Epithelial cell of esophagus (primary cell): ENCODE measurements around the gene PRPSAP2.
A peak's percentile ranks its signal among the peaks of the same experiment; 100 is the strongest.
"Not testable (repeated sequence)": the region's sequence is repeated elsewhere in the genome, so short reads cannot be mapped to it uniquely, and the experiment has no call there.

ENCODE experiments used
- DNase-seq: peaks from one replicate; pipeline ENCODE4 v3.0.0; 2010; ENCODE audit warnings: low read depth
- H3K4me3 ChIP-seq: 2 replicates; pipeline ENCODE4 v1.5.1; 2011; ENCODE audit warnings: mild to moderate bottlenecking, low read length, control low read depth
- TF ChIP-seq, protein P1 (sequence below): IDR thresholded peaks from 2 replicates; pipeline ENCODE4 v1.5.1; 2011; ENCODE audit warnings: low read depth, mild to moderate bottlenecking, low read length, control low read depth, inconsistent platforms; ENCODE audit not compliant: insufficient read depth; ENCODE audit errors: missing control alignments

PRPSAP2 gene

DNA sequence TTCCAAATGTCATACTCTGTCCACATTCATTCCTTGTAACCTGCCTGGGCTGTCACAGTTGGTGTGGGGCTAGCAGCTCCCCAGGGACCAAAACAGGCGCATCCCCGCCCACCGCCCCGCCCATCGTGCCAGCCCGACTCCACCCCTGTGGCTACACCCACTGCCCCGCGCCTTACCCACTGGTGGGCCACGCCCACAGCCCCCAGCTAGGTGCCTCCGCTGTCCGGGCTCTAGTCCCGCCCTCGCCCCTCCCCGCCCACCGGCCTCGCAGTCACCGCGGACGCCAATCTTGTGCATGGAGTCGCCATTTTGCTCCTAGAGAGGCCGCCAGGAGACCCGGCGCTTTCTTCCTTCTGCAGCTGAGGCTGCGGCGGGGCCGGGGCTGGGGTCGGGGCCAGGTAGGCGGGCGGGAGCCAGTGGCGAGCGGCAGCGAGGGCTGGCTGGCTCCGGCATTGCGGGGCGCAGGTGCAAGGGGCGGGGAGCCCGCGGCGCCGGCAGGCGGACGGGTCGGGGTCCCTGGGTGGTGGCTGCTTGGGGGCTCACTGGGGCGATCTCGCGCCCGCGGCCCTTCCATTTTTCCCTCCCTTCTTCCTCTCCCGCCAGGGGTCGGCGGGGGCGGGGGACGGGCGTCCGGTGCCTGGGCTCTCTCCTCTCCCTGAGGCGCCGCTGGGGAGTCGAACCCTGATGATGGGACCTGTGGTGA lies at the start of gene PRPSAP2:
PRPSAP2 (plus strand) TSS at position 268 of the 703 bp plus-strand sequence. CDS start 7,703 bp downstream, outside the sequence.
- peak; percentile 97 for DNase-seq
- TF ChIP-seq, protein P1, sequence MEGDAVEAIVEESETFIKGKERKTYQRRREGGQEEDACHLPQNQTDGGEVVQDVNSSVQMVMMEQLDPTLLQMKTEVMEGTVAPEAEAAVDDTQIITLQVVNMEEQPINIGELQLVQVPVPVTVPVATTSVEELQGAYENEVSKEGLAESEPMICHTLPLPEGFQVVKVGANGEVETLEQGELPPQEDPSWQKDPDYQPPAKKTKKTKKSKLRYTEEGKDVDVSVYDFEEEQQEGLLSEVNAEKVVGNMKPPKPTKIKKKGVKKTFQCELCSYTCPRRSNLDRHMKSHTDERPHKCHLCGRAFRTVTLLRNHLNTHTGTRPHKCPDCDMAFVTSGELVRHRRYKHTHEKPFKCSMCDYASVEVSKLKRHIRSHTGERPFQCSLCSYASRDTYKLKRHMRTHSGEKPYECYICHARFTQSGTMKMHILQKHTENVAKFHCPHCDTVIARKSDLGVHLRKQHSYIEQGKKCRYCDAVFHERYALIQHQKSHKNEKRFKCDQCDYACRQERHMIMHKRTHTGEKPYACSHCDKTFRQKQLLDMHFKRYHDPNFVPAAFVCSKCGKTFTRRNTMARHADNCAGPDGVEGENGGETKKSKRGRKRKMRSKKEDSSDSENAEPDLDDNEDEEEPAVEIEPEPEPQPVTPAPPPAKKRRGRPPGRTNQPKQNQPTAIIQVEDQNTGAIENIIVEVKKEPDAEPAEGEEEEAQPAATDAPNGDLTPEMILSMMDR, result no peak
- H3K4me3 ChIP-seq, result peak within 1 kb of the TSS; percentile 47

- H3K4me3 ChIP-seq, DNase-seq: not testable (repeated sequence)
These were observed 42.0 kb upstream of the PRPSAP2 start for GRCh38 chr17:18815924-18816323.

DNA sequence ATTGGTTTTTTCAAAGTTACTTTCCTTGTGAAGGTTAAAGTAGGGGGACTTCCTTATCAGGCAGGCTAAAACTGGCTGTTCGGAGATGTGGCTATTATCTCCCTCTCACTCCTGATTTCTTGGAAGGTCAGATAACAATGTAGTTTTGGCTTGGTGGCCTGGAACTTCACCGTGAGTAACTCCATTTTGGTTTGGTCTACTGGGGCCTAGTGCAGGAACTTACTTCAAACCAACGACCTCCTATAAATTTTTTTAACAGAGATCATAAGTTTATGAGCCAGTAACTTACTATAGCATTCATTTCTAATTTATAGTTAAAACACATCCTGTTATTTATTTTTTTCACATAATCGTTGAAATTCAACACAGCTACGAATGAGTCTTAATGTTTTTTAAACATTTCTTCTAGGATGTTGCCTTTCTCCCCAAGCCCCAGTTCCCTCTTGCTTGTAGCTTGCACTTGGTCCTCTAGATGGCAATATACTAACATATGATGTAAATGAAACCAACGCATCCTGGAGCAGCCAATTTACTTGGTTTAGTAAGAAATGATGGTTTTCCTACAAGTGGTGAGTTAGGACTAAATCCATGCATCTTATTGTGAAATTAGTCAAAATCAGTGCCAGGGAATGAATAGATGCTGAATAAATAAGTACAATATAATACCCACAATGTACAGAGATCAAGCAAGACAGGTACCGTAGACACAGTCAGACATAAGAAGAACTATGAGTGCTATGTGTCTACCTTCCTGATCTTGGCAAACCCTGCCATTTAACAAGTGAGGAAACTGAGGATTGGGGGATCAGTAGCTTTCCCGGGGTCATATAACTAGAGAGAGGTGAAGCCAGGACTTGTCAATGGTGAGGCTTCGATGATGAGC lies 41.2 kb upstream of the PRPSAP2 start:
- H3K4me3 ChIP-seq, result not testable (repeated sequence)
- TF ChIP-seq, protein P1, result peak; percentile 57
- peak; percentile 69 for DNase-seq

GRCh38 chr17:18821430-18821829 lies 36.5 kb upstream of the PRPSAP2 start:
- H3K4me3 ChIP-seq, DNase-seq: not testable (repeated sequence)

- DNase-seq, result not testable (repeated sequence)
These were observed 30.3 kb upstream of the PRPSAP2 start for GRCh38 chr17:18827613-18828012.

GRCh38 chr17:18848501-18848900 lies 9.4 kb upstream of the PRPSAP2 start:
- TF ChIP-seq, protein P1, result no peak
- H3K4me3 ChIP-seq, result no peak overlapping the region
- DNase-seq, result no peak

More at GRCh38 chr17:18827613-18828012, 30.3 kb upstream of the PRPSAP2 start:
- H3K4me3 ChIP-seq, result not testable (repeated sequence)

GRCh38 chr17:18850679-18851078 lies 7.3 kb upstream of the PRPSAP2 start:
- DNase-seq, result peak; percentile 19
- TF ChIP-seq, protein P1, result no peak
- no peak overlapping the region for H3K4me3 ChIP-seq

DNA sequence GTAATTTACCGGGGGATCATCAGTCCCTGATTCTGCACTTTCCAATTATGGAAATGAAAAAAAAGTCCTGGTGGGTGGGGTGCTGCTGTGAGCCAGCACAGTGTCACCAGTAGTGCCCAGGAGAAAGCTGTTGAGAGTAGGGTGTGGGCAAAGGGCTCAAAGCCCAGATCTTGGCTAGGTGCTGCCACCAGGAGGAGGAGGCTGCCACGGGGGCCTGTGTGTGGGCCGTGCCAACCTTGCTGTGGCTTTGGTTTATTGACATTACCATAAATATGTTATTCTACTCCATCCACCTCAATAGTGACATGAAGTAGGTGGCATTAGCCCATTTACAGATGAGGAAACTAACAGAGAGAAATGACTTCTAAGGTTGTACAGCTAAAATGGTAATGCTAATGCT lies 6.7 kb upstream of the PRPSAP2 start:
- H3K4me3 ChIP-seq, result no peak overlapping the region
- TF ChIP-seq, protein P1, result no peak
- DNase-seq, result peak; percentile 20
